Stimulated activated CD4-positive, alpha-beta T cell treated with anti-CD3 and anti-CD28 coated beads, Interleukin-1b, Interleukin-23, amount 100 ng/mL, for 24 hours (primary cell): ENCODE data around the gene C5AR2.
"Not testable (repeated sequence)": the region's sequence is repeated elsewhere in the genome, so short reads cannot be mapped to it uniquely, and the experiment has no call there.

ENCODE experiments used
- DNase-seq, 4 experiments: peaks; one replicate each; pipeline ENCODE4 v3.0.0-alpha.2; 2020; ENCODE audit warnings: low read depth in 4 of 4, low spot score in 1 of 4

The C5AR2 gene

DNA sequence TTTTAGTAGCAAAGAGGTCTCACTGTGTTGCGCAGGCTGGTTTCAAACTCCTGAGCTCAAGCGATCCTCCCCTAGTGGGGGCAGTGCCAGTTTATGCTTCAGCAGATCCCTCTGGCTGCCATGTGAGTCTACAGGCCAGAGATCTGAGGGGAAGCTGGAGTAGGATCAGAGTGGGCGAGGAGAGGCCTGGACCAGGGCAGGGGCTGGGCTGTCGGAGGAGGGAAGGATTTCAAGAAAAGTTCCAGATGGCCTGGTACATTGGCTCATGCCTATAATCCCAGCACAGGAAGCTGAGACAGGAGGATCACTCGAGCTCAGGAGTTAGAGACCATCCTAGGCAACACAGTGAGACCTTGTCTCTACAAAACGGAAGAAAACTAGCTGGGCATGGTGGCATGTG lies 27.0 kb downstream of the C5AR2 start:
- no peak for DNase-seq

- DNase-seq = no peak
Measured at GRCh38 chr19:47362321-47362720, 30.3 kb downstream of the C5AR2 start.

DNA sequence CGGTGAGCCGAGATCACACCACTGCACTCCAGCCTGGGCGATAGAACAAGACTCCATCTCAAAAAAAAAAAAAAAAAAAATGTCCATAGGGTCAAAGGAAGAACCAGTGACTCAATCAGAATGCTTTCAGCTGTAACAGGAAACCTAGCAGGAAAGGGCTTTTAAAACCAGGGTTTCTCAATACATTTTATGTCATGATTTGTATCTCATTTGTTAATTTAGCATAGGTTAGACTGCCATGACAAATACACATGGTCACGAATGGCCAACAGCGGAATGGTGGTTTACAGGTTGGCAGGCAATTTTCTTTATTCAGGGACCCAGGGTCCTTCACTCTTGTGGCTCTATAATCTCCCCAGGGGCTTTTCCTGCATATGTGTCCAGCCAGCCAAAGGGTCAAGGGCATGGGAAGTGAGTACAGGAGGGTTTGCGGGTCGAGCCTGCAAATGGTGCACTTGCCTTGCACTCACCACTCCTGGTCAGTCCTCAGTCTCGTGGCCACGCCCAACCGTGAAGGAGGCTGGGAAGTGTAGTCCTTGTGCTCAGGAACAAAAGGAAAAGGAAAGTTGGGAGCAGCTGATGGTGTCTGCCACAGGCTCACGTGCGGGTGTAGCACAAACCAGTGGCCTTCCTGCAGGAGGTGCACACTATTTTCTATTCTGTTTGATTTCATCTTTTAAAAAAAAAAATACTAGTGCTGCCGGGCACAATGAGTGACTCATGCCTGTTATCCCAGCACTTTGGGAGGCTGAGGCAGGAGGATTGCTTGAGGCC lies 32.0 kb downstream of the C5AR2 start:
- DNase-seq = no peak

DNA sequence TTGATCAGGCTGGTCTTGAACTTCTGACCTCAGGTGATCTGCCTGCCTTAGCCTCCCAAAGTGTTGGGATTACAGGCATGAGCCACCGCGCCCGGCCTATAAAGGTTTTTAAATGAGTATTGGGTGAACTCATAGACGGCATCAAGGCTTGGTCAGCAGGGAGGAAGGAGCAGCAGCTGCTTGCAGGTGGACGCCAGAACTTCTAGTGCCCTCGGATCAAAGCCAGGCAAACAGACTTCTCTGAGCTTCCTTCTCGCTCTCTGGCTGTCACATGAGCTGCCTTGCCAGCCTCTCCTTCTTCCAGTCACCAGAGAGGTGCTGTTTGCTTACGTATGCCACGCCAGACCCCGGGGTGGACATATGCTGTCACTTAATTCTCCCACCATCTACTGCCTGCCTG lies 33.5 kb downstream of the C5AR2 start:
- DNase-seq = not testable (repeated sequence)

GRCh38 chr19:47370045-47370611 lies 38.2 kb downstream of the C5AR2 start:
- no peak for DNase-seq

GRCh38 chr19:47371261-47371660 lies 39.3 kb downstream of the C5AR2 start:
- no peak for DNase-seq

- no peak for DNase-seq
Measured at GRCh38 chr19:47372603-47373002, 40.6 kb downstream of the C5AR2 start.

DNA sequence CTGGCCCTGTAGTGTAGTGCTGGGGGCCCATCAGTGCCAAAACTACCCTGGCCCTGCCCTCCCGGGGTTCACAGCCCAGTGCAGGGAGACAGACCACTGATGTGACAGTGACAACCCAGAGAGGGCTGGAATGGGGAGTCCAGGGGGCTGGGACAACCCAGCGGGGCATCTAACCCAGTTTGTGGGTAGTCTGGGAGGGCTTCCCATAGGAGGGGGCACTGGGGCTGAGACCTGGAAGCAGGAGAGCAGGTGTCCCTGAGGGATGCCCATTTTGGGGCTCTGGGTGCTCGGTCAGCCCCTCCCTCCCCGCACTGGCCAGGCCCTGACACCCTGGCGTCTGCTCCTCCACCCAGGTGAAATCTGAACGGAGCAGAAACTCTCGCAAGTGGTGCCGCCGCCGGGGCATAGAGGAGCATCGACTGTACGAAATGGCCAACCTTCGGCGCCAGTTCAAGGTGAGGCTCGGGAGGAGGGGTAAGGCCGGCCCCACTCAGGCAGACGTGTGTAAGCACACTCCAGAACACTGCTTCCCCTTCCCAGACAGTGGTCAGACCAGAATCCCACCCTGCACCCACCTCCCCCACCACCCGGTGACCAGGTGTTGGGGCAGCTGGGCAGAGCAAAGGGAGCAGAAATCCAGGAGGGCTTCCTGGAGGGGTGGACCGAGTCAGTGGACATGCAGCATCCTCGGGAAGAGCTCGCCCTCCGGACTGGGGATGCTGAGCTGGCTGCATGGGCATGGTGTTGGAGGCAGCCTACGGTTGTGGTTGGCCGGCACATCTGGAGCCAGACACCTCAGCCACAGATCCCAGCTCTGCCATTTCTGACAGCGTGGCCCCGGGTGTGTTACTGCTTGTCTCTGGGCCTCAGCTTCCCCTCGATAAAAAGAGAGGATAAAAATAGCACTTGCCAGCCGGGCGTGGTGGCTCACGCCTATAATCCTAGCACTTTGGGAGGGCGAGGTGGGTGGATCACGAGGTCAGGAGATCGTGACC lies 41.6 kb downstream of the C5AR2 start:
- DNase-seq = no peak

DNA sequence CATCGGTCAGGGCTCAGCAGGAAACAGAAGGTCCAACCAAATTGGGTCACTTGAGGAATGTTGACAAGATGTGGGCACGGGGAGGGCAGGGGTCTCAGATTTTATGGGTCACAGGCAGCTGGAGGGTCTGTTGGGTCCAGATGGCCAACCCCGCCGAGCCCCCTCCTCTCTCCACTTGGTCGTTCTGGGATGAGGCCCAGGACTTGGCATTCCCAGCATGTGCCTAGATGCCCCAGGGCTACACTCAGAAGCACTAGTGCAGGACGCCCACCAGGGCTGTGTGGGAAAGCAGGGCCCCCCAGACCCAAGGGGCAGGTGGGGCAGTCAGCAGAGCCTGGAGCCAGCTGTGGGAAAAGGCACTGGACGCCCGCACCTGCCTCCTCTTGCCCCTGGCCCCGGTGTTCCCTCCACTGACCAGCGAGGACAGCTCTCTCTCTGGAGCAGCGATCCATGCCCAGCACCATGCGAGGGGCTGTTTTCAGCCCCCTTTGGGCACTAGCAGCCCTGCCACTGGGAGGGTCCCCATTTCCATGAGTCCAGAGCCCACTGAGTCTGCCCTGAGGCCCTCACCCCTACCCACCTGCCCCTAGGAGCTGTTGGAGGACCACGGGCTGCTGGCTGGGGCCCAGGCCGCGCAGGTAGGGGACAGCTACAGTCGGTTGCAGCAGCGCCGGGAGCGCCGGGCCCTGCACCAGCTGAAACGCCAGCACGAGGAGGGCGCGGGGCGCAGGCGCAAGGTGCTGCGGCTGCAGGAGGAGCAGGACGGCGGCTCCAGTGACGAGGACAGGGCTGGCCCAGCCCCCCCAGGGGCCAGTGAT lies 43.1 kb downstream of the C5AR2 start:
- DNase-seq = no peak

DNA sequence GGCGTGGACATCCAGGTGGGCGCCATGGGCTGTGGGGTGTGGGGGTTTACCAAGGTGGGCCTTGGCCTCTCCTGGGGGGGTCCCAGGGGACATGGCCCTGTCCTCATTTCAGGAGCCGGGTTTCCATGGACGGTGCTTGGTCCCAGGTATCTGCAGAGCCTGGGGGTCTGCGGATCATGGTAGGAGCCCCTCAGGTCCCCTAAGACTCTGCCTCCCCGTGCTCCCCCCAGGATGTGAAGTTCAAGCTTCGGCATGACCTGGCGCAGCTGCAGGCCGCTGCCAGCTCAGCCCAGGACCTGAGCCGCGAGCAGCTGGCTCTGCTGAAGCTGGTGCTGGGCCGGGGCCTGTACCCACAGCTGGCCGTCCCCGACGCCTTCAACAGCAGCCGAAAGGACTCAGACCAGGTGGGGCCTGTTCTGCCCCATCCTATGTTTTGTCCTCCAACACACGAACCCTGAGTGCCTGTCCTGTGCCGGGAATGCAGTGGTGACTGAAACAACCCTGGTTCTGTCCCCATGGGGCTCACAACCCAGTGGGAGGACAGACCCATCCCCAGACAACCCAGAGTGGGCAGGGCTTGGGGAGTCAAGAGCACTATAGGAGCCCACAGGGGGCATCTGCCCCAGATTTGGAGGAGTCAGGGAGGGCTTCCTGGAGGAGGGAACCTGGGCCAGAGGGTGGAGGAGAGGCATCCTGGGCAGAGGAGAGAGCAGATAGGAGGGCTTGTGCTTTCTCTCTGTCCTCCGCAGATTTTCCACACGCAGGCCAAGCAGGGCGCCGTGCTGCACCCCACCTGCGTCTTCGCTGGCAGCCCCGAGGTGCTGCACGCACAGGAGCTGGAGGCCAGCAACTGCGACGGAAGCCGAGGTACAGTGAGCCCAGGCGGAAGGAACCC lies 44.0 kb downstream of the C5AR2 start:
- no peak for DNase-seq

DNA sequence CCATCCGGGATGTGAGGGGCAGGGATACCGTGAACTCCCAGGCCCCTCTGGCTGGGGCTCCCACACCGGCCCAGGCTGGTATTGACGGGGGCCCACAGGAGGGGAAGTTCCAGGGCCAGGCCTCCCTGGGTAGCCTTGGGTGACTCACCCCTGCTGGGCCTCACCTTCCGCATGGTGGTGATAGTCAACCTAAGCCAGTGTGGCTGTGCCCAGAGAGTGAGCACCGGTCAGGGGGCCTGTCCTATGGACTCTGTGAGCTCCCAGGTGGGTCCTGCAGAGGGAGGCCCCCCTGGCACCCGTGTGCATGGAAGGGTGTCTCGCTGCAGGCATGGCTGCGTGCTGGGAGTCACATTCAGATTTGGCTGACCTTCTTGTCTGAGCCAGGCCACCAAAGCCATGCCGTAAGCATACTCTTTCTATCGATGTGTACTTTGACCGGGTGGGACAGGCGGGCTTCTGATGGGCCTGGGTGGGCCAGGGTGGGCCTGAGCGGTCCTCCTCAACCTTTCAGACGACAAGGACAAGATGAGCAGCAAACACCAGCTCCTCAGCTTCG lies 44.7 kb downstream of the C5AR2 start:
- no peak for DNase-seq

- DNase-seq = no peak
Measured at GRCh38 chr19:47377208-47377701, 45.3 kb downstream of the C5AR2 start.

GRCh38 chr19:47377801-47378200 lies 45.8 kb downstream of the C5AR2 start:
- DNase-seq = no peak

- no peak for DNase-seq
Measured at GRCh38 chr19:47378246-47378645, 46.3 kb downstream of the C5AR2 start.

DNA sequence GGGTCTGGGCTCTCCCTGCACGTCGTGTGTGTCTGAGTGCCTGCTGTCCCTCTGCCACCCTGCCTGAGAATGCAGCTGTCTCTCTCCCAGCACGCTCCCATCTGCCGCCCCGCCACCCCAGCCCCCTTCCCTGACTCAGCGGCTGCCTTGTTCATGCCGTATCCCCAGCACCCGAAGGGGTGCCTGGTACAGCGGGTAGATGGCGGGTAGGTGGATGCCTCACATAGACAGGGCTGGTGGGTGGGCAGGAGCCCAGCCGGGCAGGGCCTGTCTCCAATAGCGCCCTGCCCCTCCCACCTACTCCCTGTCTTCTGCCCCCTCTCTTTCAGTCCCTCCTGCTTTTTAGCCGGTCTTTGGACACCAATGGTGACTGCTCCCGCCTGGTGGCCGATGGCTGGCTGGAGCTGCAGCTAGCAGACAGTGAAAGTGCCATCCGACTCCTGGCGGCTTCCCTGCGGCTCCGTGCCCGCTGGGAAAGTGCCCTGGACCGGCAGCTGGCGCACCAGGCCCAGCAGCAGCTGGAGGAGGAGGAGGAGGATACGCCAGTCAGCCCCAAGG lies 47.5 kb downstream of the C5AR2 start:
- no peak for DNase-seq

GRCh38 chr19:47380559-47380958 lies 48.6 kb downstream of the C5AR2 start:
- DNase-seq = no peak

GRCh38 chr19:47381121-47381520 lies 49.1 kb downstream of the C5AR2 start:
- DNase-seq = no peak

GRCh38 chr19:47381653-47382279 lies 49.8 kb downstream of the C5AR2 start:
- DNase-seq = no peak

DNA sequence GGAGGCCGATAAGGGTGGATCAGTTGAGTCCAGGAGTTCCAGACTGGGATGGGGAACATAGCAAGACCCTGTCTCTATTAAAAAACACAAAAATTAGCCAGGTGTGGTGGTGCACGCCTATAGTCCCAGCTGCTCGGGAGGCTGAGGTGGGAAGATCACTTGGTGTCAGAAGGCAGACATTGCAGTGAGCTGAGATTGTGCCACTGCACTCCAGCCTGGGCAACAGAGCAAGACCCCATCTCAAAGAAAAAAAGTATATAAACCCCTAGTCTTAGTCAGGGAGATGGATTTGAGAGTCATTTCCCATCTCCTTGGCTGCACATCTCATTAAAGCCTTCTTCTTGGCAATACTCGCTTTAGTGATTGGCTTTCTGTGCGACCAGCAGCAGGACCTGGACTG lies 51.9 kb downstream of the C5AR2 start:
- not testable (repeated sequence) for DNase-seq
